Measurements from ENCODE around the gene NGRN.
A peak's percentile ranks its signal among the peaks of the same experiment; 100 is the strongest.

NGRN gene

GRCh38 chr15:90225504-90226234 is 39.8 kb upstream of the NGRN start:
- FAIRE-seq (no peak), DNase-seq (ENCODE audit: insufficient read length, low spot score) (no peak)
- TF ChIP-seq SPI1 (IDR thresholded peaks at IDR 0.05; ENCODE audit: low read depth, low read length): no peak
- TF ChIP-seq PAX5 (IDR thresholded peaks at IDR 0.05; ENCODE audit: insufficient read depth, low read length, severe bottlenecking): no peak
- TF ChIP-seq TAF1 (IDR thresholded peaks at IDR 0.05; ENCODE audit: low read depth, low read length): no peak
- TF ChIP-seq POU2F2 (IDR thresholded peaks at IDR 0.05; ENCODE audit: low read depth, low read length): no peak
- no peak for TF ChIP-seq POLR2A (IDR thresholded peaks at IDR 0.05; ENCODE audit: low read depth, low read length)
- no peak for TF ChIP-seq POLR2AphosphoS5 (IDR thresholded peaks at IDR 0.05; ENCODE audit: low read depth, low read length)

- no peak for DNase-seq (ENCODE audit: insufficient read length, low spot score)
- TF ChIP-seq POLR2A (IDR thresholded peaks at IDR 0.05; ENCODE audit: low read depth, low read length) (no peak), TAF1 (IDR thresholded peaks at IDR 0.05; ENCODE audit: low read depth, low read length) (no peak), POLR2AphosphoS5 (IDR thresholded peaks at IDR 0.05; ENCODE audit: low read depth, low read length) (no peak), SPI1 (IDR thresholded peaks at IDR 0.05; ENCODE audit: low read depth, low read length) (no peak), PAX5 (IDR thresholded peaks at IDR 0.05; ENCODE audit: insufficient read depth, low read length, severe bottlenecking) (no peak), POU2F2 (IDR thresholded peaks at IDR 0.05; ENCODE audit: low read depth, low read length) (no peak)
- FAIRE-seq: no peak
These were observed 38.1 kb upstream of the NGRN start for GRCh38 chr15:90227336-90227735.

- no peak for DNase-seq (ENCODE audit: insufficient read length, low spot score)
- TF ChIP-seq POLR2AphosphoS5 (IDR thresholded peaks at IDR 0.05; ENCODE audit: low read depth, low read length) (no peak), PAX5 (IDR thresholded peaks at IDR 0.05; ENCODE audit: insufficient read depth, low read length, severe bottlenecking) (no peak), POU2F2 (IDR thresholded peaks at IDR 0.05; ENCODE audit: low read depth, low read length) (no peak)
- FAIRE-seq: no peak
These were observed 37.4 kb upstream of the NGRN start for GRCh38 chr15:90227816-90228772.

DNA sequence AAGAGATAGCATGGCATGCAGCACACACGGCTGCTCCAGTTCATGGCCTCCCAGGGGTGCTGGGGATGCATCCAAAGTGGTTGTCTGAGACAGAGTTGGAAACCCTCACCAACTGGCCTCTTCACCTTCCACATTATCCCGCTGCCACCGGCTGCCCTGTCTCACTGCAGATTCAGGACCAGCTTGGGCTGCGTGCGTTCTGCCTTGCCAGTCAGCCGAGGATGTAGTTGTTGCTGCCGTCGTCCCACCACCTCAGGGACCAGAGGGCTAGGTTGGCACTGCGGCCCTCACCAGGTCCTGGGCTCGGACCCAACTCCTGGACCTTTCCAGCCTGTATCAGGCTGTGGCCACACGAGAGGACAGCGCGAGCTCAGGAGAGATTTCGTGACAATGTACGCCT is 36.5 kb upstream of the NGRN start:
- TF ChIP-seq POLR2AphosphoS5 (IDR thresholded peaks at IDR 0.05; ENCODE audit: low read depth, low read length): no peak
- TF ChIP-seq POU2F2 (IDR thresholded peaks at IDR 0.05; ENCODE audit: low read depth, low read length): no peak
- FAIRE-seq: no peak

GRCh38 chr15:90230071-90230494 is 35.4 kb upstream of the NGRN start:
- DNase-seq (ENCODE audit: insufficient read length, low spot score): no peak
- TF ChIP-seq PAX5 (IDR thresholded peaks at IDR 0.05; ENCODE audit: insufficient read depth, low read length, severe bottlenecking) (no peak), SPI1 (IDR thresholded peaks at IDR 0.05; ENCODE audit: low read depth, low read length) (no peak), POU2F2 (IDR thresholded peaks at IDR 0.05; ENCODE audit: low read depth, low read length) (no peak), TAF1 (IDR thresholded peaks at IDR 0.05; ENCODE audit: low read depth, low read length) (no peak), POLR2AphosphoS5 (IDR thresholded peaks at IDR 0.05; ENCODE audit: low read depth, low read length) (no peak), POLR2A (IDR thresholded peaks at IDR 0.05; ENCODE audit: low read depth, low read length) (no peak)
- FAIRE-seq: no peak

More for the DNA sequence above, 36.5 kb upstream of the NGRN start:
- no peak for DNase-seq (ENCODE audit: insufficient read length, low spot score)

DNA sequence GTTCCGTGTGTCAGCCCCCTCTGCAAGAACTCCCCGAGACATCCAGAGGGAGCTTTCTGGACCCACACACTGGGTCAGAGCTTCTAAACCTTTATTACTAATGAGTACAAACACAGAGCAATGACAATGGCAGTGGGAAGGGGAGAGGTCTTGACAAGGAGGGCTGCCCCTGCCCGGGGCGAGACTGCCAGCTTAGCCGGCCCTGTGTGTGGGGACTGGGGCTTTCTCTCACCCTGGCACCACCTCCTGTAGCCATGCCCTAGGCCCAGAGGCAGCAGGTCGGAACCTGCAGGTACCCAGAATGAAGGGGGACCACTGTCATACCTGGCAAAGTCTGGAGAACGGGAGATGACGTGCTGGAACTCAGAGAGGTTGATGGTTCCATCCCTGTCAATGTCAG is 34.9 kb upstream of the NGRN start:
- DNase-seq (ENCODE audit: insufficient read length, low spot score) (no peak), FAIRE-seq (no peak)
- TF ChIP-seq POU2F2 (IDR thresholded peaks at IDR 0.05; ENCODE audit: low read depth, low read length) (0 out of 2 replicates have a peak, but pooled peaks have one; percentile 15), PAX5 (IDR thresholded peaks at IDR 0.05; ENCODE audit: insufficient read depth, low read length, severe bottlenecking) (no peak)

GRCh38 chr15:90231028-90232017 is 34.1 kb upstream of the NGRN start:
- TF ChIP-seq SPI1 (IDR thresholded peaks at IDR 0.05; ENCODE audit: low read depth, low read length) (0 out of 2 replicates have a peak, but pooled peaks have one; percentile 1), TAF1 (IDR thresholded peaks at IDR 0.05; ENCODE audit: low read depth, low read length) (no peak), POU2F2 (IDR thresholded peaks at IDR 0.05; ENCODE audit: low read depth, low read length) (0 out of 2 replicates have a peak, but pooled peaks have one; percentile 41), POLR2A (IDR thresholded peaks at IDR 0.05; ENCODE audit: low read depth, low read length) (no peak), PAX5 (IDR thresholded peaks at IDR 0.05; ENCODE audit: insufficient read depth, low read length, severe bottlenecking) (peak; percentile 57)
- peak; percentile 60 for FAIRE-seq
- DNase-seq (ENCODE audit: insufficient read length, low spot score): peak; percentile 80

GRCh38 chr15:90232196-90232595 is 33.3 kb upstream of the NGRN start:
- FAIRE-seq: peak; percentile 73
- no peak for DNase-seq (ENCODE audit: insufficient read length, low spot score)
- TF ChIP-seq PAX5 (IDR thresholded peaks at IDR 0.05; ENCODE audit: insufficient read depth, low read length, severe bottlenecking): peak; percentile 94
- 0 out of 2 replicates have a peak, but pooled peaks have one; percentile 11 for TF ChIP-seq SPI1 (IDR thresholded peaks at IDR 0.05; ENCODE audit: low read depth, low read length)
- TF ChIP-seq POU2F2 (IDR thresholded peaks at IDR 0.05; ENCODE audit: low read depth, low read length): no peak

DNA sequence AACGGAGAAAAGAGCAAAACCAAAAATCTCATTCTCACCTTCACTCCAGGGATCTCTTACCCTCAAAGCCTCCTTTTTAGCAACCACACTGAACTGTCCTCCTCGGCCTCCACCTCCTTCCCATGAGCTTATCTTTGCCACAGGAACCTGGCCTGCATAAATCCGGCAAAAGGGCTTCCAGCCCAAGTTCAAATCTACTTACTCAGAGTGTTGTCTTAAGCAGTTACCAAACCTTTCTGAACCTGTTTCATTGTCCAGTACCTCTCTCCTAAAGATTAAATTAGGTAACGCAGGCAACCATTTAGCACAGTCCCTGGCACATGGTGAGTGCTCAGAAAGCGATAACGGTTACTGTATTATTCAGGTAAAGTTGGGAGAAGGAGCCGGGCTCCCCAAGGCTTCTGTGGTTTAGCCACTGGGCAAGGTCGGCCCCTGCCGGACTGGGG is 32.5 kb upstream of the NGRN start:
- FAIRE-seq (no peak), DNase-seq (ENCODE audit: insufficient read length, low spot score) (no peak)
- TF ChIP-seq PAX5 (IDR thresholded peaks at IDR 0.05; ENCODE audit: insufficient read depth, low read length, severe bottlenecking) (no peak), TAF1 (IDR thresholded peaks at IDR 0.05; ENCODE audit: low read depth, low read length) (no peak), POLR2A (IDR thresholded peaks at IDR 0.05; ENCODE audit: low read depth, low read length) (no peak), POU2F2 (IDR thresholded peaks at IDR 0.05; ENCODE audit: low read depth, low read length) (no peak), SPI1 (IDR thresholded peaks at IDR 0.05; ENCODE audit: low read depth, low read length) (no peak), POLR2AphosphoS5 (IDR thresholded peaks at IDR 0.05; ENCODE audit: low read depth, low read length) (no peak)

Measured in GM12891 (cell line).